Uterus (tissue), 2 donors: Measurements from ENCODE around the gene CSNK2B.

Experiments used
- POLR2A ChIP-seq, 2 donors: fragments of 450-650 bp; IDR thresholded peaks; one replicate each; pipeline ENCODE4 v1.6.1; 2016; ENCODE audit warnings: antibody characterized with exemption in 2 of 2, mild to moderate bottlenecking in 1 of 2, moderate library complexity in 1 of 2
- TF ChIP-seq, protein P1 (sequence below), 4 experiments: fragments of 200-600 bp in 2 of 4; fragments of 450-650 bp in 2 of 4; sonication (generic) in 2 of 4; IDR thresholded peaks; one replicate each; pipeline ENCODE4 v1.5.1; 2016 to 2019; ENCODE audit warnings: antibody characterized with exemption in 4 of 4, mild to moderate bottlenecking in 2 of 4, moderate library complexity in 1 of 4

DNA sequence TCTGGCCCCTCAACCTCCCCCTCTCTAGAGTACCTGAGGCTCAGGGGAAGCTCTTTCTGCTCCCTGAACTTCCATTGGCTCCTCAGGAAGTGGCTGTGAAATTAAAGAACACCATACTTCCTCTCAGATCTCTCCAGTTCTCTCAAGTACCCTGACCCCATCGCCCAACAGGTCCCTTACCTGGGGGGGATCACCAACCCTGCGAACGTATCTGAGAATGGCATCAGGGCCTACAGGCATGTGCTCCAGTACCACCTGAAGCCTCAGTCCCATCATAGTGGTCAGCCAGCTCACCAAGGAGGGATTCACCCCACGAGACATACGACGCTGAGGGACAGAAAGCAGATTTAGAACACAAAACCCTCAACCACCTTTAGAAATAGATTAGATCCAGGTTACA is 25.3 kb upstream of the CSNK2B start:
- TF ChIP-seq, protein P1, sequence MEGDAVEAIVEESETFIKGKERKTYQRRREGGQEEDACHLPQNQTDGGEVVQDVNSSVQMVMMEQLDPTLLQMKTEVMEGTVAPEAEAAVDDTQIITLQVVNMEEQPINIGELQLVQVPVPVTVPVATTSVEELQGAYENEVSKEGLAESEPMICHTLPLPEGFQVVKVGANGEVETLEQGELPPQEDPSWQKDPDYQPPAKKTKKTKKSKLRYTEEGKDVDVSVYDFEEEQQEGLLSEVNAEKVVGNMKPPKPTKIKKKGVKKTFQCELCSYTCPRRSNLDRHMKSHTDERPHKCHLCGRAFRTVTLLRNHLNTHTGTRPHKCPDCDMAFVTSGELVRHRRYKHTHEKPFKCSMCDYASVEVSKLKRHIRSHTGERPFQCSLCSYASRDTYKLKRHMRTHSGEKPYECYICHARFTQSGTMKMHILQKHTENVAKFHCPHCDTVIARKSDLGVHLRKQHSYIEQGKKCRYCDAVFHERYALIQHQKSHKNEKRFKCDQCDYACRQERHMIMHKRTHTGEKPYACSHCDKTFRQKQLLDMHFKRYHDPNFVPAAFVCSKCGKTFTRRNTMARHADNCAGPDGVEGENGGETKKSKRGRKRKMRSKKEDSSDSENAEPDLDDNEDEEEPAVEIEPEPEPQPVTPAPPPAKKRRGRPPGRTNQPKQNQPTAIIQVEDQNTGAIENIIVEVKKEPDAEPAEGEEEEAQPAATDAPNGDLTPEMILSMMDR (IDR thresholded peaks at IDR 0.05) = no peak
- TF ChIP-seq POLR2A (IDR thresholded peaks at IDR 0.05) = no peak
